Osteocyte (in vitro differentiated cells): ENCODE results near the gene PRKAR1B. TPM values are rescaled to one million over a fixed set of nuclear protein-coding genes. Genes with fewer than 3 reads are reported as not detected.

Experiments used
- DNase-seq: peaks from one replicate; pipeline ENCODE4 v3.0.0; 2021; ENCODE audit warnings: mixed read lengths; ENCODE audit not compliant: unreplicated experiment; ENCODE audit errors: extremely low spot score
- H3K27ac Mint-ChIP-seq: one replicate; pipeline ENCODE4 v1.8.0; 2021; ENCODE audit warnings: mild to moderate bottlenecking, mixed read lengths; ENCODE audit not compliant: unreplicated experiment
- H3K27me3 Mint-ChIP-seq: one replicate; pipeline ENCODE4 v1.8.0; 2021; ENCODE audit warnings: mixed read lengths; ENCODE audit not compliant: unreplicated experiment
- H3K36me3 Mint-ChIP-seq: one replicate; pipeline ENCODE4 v1.8.0; 2021; ENCODE audit warnings: mixed read lengths; ENCODE audit not compliant: unreplicated experiment
- H3K4me1 Mint-ChIP-seq: one replicate; pipeline ENCODE4 v1.8.0; 2021; ENCODE audit warnings: mixed read lengths; ENCODE audit not compliant: unreplicated experiment
- H3K4me3 Mint-ChIP-seq: one replicate; pipeline ENCODE4 v1.8.0; 2021; ENCODE audit warnings: mild to moderate bottlenecking, moderate library complexity, mixed read lengths; ENCODE audit not compliant: unreplicated experiment
- H3K9me3 Mint-ChIP-seq: one replicate; pipeline ENCODE4 v1.8.0; 2021; ENCODE audit warnings: mixed read lengths; ENCODE audit not compliant: unreplicated experiment
- CTCF ChIP-seq: fragments of 200-600 bp; sonication (generic); IDR thresholded peaks from 2 replicates; pipeline ENCODE4 v1.5.0; 2021; ENCODE audit warnings: antibody characterized with exemption, mild to moderate bottlenecking, moderate library complexity
- total RNA-seq: library from RNA; stranded (reverse); gene quantifications from 2 replicates; pipeline ENCODE4 v1.2.1, GENCODE V29; 2021

PRKAR1B gene
- total RNA-seq, 1 donor from 2014 or later: 12.0 TPM

- no peaks in the 10 kb centered on the region for H3K27me3 Mint-ChIP-seq
- peaks cover 5% of the 10 kb centered on the region for H3K36me3 Mint-ChIP-seq
- no peak overlapping the region for H3K27ac Mint-ChIP-seq
- H3K4me1 Mint-ChIP-seq: peaks cover 24% of the 10 kb centered on the region
- H3K9me3 Mint-ChIP-seq: peaks cover 3% of the 10 kb centered on the region
- TF ChIP-seq CTCF: no peak
- no peak overlapping the region for H3K4me3 Mint-ChIP-seq
- no peak for DNase-seq
These were observed 24.0 kb downstream of the PRKAR1B start for GRCh38 chr7:703049-703448.

GRCh38 chr7:701086-701671 lies 25.9 kb downstream of the PRKAR1B start:
- peaks cover 25% of the 10 kb centered on the region for H3K4me1 Mint-ChIP-seq
- TF ChIP-seq CTCF: no peak
- peaks cover 3% of the 10 kb centered on the region for H3K36me3 Mint-ChIP-seq
- no peak overlapping the region for H3K4me3 Mint-ChIP-seq
- H3K27ac Mint-ChIP-seq: no peak overlapping the region
- no peak for DNase-seq
- no peaks in the 10 kb centered on the region for H3K27me3 Mint-ChIP-seq
- H3K9me3 Mint-ChIP-seq: peaks cover 3% of the 10 kb centered on the region

- no peak for TF ChIP-seq CTCF
- Mint-ChIP-seq H3K27me3 (no peaks in the 10 kb centered on the region), H3K9me3 (peaks cover 3% of the 10 kb centered on the region), H3K36me3 (peaks cover 3% of the 10 kb centered on the region), H3K4me3 (no peak overlapping the region), H3K27ac (no peak overlapping the region), H3K4me1 (peaks cover 24% of the 10 kb centered on the region)
- DNase-seq: no peak
These were observed 27.5 kb downstream of the PRKAR1B start for GRCh38 chr7:699476-700170.

DNA sequence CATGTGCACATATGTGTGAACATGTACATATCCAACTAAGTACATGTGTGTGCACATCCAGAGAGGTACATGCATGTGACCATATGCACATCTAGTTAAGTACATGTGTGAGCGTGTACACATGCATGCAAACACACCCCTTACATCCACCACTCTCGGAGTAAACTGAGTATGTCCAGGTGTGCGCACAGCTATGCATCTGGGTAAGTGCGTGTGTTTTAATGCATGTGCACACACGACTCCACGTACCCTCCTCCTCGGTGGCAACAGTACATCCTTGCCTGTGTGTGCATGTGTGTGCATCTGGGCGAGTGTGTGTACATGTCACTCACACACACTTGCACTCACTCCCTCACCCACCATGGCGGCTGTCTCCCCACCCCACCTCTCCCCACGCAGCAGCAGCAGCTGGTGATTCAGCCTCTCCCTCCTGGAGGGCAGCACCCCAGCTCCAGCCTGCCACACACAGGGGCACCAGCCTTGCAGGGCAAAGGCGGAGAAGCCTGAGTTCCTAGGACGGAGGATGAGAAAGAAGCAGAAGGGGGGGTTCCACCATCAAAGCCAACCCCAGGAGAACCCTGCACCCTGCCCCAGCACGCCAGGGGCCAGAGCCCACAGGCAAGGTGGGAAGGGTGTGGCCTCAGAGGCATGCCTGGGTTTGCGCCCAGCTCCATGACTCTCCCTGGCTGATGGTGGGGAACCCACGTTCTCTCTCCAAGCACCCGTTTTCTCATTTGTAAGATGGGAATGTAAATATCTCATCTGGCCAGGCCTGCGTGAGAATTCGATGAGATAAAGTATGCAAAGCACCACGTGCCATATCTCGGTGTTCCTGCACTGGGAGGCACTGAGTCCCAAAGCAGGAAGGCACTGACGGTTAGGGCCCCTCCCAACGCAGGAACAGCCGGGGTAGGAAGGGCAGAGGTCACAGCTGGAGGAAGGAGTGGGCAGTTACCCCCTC lies 28.3 kb downstream of the PRKAR1B start:
- H3K27me3 Mint-ChIP-seq: no peaks in the 10 kb centered on the region
- no peak for TF ChIP-seq CTCF
- H3K9me3 Mint-ChIP-seq: peaks cover 3% of the 10 kb centered on the region
- no peak for DNase-seq
- peaks cover 3% of the 10 kb centered on the region for H3K36me3 Mint-ChIP-seq
- no peak overlapping the region for H3K4me3 Mint-ChIP-seq
- H3K27ac Mint-ChIP-seq: no peak overlapping the region
- H3K4me1 Mint-ChIP-seq: peaks cover 24% of the 10 kb centered on the region
